GM19035 (cell line): Measurements from ENCODE around the gene RPP38.

Experiments used
- ATAC-seq: cut with Tn5 transposase; IDR thresholded peaks from one replicate; pipeline ENCODE4 v1.9.1; 2021; ENCODE audit not compliant: unreplicated experiment

The RPP38 gene

GRCh38 chr10:15097011-15097812, at the start of gene RPP38:
RPP38 (plus strand) TSS chr10:15097355; CDS start chr10:15103315, 5,960 bp downstream.
- ATAC-seq, result peak; percentile 86

GRCh38 chr10:15049533-15049932, 47.6 kb upstream of the RPP38 start:
- ATAC-seq, result no peak

- ATAC-seq, result no peak
Observed at GRCh38 chr10:15052121-15052520, 45.0 kb upstream of the RPP38 start.

GRCh38 chr10:15053061-15053460, 44.1 kb upstream of the RPP38 start:
- no peak for ATAC-seq

GRCh38 chr10:15058689-15059088, 38.5 kb upstream of the RPP38 start:
- no peak for ATAC-seq

- ATAC-seq, result no peak
Observed at GRCh38 chr10:15059914-15060313, 37.2 kb upstream of the RPP38 start.

- no peak for ATAC-seq
Observed at GRCh38 chr10:15060638-15061037, 36.5 kb upstream of the RPP38 start.

GRCh38 chr10:15067154-15067553, 30.0 kb upstream of the RPP38 start:
- no peak for ATAC-seq

- no peak for ATAC-seq
Observed at GRCh38 chr10:15068802-15069201, 28.4 kb upstream of the RPP38 start.

GRCh38 chr10:15069230-15069629, 27.9 kb upstream of the RPP38 start:
- no peak for ATAC-seq

GRCh38 chr10:15072358-15072757, 24.8 kb upstream of the RPP38 start:
- ATAC-seq, result no peak

GRCh38 chr10:15075421-15075820, 21.7 kb upstream of the RPP38 start:
- no peak for ATAC-seq

GRCh38 chr10:15083674-15084501, 13.3 kb upstream of the RPP38 start:
- ATAC-seq, result no peak

GRCh38 chr10:15084502-15084922, 12.6 kb upstream of the RPP38 start:
- no peak for ATAC-seq

- ATAC-seq, result peak; percentile 99
Observed at GRCh38 chr10:15088428-15089261, 8.5 kb upstream of the RPP38 start, which contains the start of gene ACBD7. ACBD7 (minus strand) TSS chr10:15088776; CDS start chr10:15088728, 48 bp downstream.

GRCh38 chr10:15091418-15091817, 5.7 kb upstream of the RPP38 start:
- ATAC-seq, result no peak

- no peak for ATAC-seq
Observed at GRCh38 chr10:15092855-15093408, 4.2 kb upstream of the RPP38 start.

- peak; percentile 13 for ATAC-seq
Observed at GRCh38 chr10:15096661-15097010, 519 bp upstream of the RPP38 start.

GRCh38 chr10:15099886-15100285, 2.7 kb downstream of the RPP38 start:
- ATAC-seq, result no peak

GRCh38 chr10:15103513-15103912, 6.4 kb downstream of the RPP38 start:
- no peak for ATAC-seq
